HG03469 (cell line): Measurements from ENCODE around the gene SLC39A11.

Experiments
- ATAC-seq: cut with Tn5 transposase; IDR thresholded peaks from one replicate; pipeline ENCODE4 v1.9.1; 2021; ENCODE audit warnings: mild to moderate bottlenecking, moderate library complexity, moderate number of reproducible peaks; ENCODE audit not compliant: unreplicated experiment

Gene SLC39A11

DNA sequence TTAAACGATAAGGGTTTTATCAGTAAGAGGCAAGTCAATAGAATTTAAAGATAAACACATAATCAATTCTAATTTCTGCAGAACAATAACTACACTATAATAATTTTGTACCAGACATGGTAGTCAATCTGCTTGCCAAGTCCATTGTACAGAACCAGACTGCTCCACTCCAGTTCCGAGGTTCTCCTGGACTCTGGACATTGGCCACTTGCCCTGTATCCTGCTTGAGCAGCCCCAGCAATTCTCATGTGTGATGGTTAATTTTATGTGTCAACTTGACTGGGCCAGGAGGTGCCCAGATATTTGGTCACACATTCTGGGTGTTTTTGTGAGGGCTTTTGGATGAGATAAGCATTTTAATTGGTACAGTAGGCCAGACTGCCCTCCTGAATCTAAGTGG, 384.6 kb downstream of the SLC39A11 start:
- ATAC-seq, result no peak

DNA sequence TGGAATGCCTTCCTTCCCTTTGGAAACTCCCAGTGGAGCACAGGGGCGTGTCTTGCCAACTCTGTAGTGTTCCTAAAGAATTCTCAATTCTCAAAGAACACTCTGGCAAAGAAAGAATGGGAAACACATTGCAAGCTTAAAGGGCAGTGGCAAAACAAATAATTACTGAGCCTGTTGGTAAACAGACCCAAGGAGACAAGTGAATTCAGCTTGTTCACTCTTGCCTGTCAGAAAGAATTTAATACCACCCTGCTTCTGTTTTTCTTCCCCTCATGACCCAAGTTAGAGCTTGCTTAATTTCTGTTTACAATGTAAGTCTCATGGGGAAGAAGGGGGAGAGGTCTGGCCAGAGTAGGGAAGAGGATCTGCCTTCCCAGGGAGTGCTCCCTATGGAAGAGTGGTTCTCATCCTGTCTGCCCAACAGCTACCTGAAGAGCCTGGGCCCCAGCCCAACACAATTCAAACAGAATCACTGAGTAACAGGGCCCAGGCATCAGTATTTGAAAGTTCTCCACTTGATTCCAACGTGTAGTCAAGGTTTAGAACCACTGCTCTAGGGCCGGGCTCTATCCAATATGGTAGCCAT, 386.0 kb downstream of the SLC39A11 start:
- ATAC-seq, result no peak

DNA sequence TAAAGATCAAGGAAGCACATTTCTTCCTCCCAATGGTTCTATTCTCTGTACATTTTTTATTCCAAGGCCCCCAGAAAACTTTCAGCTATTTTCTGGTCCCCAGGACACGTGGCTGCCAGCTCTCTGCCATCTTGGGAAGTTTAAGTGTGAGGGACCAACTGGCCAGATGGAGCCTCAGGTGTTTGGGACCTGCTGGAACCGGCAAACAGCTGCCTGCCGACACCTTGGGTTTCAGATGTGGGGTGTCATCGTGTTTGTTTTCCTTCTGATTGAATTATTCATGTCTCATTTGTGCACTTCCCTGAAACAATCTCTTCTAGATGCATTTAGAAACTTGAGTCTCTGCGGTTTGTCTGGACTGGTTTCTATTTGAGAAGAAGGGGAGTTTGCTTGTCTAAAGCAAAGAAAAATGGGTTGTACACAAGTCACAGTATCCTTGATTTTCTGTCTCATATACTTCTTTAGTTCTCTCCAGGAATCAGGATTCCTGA, 386.5 kb downstream of the SLC39A11 start:
- ATAC-seq, result peak; percentile 76

DNA sequence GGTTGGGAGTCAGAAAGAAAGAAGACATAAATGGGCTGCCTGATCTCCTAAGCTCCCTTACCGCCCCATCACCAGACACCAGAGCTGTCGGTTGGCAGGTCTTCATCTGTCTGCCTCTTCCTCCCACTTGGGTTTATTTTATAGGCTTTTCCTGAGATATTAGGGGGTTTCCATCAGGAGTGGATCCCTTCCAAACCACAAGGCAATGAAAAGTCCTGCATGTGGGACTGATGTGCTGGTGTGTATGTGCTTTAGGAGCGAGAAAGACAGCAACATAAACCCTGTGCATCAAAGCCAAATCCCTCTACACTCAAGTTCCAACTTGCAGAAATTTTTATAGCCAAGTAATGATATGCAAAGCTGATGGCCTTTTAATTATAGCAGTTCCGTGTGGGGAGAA, 389.5 kb downstream of the SLC39A11 start:
- ATAC-seq, result no peak

DNA sequence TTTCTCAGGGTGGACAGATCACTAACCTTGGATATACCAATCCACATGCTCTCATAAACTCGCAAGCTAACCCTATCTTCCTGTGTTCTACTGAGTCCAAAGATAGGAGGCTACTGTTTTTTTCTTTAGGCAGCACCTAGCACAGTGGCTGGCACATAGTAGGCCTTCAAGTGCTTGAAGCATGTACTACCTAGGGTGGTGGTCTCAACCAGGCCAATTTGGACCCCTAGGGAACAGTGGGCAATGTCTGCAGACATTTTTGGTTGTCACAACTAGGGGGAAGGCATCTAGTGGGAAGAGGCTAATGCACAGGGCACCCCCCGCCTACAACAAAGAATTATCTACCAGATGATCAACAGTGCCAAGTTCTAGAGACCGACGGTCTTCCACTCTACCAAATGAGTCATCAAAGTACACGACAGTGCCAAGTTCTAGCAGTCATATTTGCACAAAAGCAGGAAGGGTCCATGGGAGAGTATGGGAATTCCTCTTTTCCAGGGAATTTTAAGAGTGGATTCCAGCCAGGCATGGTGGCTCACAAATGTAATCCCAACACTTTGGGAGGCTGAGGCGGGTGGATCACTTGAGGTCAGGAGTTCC, 390.3 kb downstream of the SLC39A11 start:
- ATAC-seq, result no peak

DNA sequence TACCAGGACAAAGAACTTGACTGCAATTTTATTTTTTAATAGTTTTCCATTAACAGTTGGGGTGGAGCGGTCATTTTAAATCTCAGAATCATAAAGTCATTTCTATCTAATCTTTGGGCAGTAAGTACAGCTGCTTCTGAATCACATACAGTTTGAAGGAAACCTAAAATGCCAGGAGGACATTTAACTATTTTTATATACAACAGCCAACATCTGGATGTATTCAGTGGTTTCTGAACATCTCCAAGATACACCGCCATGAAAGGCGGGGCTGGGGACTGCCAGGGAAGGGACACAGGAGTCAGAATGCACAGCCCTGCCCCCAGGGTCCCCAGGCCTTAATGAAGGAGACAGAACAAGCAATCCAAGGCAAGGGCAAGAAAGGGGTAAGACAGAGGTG, 392.3 kb downstream of the SLC39A11 start:
- ATAC-seq, result no peak

DNA sequence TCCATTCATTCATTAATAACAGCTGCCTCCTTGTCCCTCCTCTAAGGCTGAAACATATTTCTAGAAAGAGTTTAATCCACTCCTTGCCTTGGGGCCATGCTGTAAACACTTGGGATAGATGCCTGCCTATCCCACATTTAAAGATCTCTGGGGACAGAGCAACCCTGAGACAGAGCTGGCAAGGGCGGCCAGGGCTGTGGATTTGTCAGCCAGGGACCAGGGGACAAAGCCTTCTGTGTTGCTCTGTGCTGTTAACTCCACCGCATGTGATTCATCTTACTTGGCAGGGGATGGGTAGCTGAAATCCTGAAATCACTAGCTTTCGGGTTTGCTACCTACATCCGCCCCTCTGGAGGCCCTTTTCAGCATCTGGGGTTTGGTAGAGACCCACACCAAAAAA, 392.9 kb downstream of the SLC39A11 start:
- ATAC-seq, result no peak

DNA sequence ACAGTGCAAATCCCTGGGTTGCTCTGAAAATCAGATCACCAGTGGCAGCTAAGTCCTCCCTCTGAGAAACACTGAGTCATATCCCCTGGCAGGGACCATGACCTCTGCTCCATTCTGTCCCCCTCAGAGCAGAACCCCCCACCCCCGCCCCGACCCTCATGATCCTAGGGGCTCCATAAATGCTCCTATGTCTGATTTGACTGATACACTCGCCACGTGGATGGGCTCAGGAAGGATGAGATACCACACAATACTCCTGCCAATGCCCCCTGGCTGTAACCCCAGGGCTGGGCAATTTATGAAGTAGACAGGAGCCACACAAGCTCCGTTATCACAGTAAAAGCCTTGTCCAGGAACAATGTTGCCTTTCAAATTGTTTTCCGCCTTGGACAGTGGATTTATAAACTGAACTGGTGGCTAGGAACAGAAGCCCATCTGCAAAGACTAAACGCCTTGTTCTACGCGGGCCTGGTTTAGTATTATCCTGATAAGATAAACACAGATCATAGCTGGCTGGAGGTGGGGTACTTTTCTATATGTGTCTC, 394.8 kb downstream of the SLC39A11 start:
- no peak for ATAC-seq

DNA sequence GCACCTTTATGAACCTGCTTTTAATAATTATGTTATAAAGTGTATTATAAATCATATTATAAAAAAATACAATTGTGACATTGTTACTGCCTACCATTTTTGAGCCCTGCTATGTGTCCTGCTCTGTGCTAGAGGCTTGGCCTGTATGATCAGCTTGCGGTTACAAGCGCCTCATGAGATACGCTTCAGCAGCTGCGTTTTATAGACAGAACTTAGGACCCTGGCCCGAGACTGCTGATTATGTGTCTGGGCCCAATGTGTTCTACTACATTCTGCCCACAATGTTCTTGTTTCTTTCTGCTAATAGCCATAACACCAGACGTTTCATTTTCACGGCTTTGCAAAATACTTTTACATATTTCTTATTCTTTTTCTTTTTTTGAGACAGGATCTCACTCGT, 395.8 kb downstream of the SLC39A11 start:
- no peak for ATAC-seq

DNA sequence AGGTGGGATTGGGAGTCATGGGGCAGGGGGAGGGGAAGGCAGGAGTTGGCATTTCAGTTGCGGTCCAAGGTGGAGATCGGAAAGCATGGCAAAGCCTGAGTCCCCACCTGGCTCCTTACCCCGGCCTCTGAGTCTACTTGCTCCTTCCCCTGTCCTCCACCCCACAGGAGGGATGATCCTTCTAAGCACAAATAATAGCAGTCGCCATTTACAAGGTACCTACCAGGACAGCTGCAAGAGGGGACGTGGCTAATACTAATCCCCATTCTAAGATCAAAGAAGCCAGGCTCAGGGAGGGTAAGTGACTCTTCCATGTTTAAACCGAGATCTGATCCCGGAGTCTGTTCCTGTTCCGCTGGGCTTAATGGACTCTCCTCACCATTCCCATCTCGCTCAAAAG, 396.3 kb downstream of the SLC39A11 start:
- ATAC-seq, result no peak

DNA sequence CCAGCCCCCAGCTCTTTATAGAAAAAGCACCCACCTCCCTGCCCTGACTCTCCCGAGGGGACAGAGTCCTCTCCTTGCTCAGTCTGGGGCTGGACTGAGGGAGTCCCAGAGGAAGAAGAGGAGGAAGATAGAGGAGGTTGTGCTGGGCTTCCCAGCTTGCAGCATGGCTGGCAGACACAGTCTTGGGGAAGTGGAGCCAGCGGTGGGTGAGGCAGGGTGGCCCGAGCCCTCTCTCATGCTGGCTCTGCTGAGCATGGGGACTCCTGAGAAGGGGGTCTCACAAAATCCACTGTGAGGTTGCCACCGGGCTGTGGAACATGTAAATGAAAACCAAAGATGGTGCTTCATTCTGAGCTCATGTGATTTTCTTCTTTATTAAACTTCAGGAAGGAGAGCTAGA, 398.5 kb downstream of the SLC39A11 start:
- no peak for ATAC-seq

DNA sequence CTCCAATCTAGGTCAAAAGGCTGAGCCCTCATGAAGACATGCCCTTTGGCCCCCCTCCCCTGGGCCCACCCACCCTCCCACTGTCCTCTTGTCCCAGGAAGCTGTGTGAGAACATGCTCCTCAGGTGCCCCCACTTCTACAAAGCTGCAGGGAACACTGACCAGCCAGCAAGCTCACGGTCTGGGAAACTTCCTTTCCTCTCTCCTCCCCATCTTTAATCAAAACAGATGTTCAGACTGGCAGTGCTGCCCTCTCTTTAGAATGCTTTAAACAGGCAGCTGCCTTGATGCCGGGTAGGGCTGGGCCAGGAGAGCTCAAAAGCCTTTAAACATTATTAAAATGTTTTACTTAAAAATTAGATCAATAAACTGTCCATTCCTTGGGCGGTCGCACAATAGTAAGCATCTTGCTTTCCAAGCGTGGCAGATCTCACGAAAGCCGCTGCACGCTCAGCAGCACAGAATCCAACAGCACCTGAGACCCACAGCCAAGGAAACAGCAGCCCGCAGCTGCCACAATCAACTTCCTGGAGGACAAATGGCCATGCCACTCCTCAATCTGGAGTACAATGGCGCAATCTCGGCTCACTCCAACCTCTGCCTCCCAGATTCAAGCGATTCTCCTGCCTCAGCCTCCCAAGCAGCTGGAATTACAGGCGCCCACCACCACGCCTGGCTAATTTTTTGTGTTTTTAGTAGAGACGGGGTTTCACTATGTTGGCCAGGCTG, 399.2 kb downstream of the SLC39A11 start:
- ATAC-seq, result no peak

DNA sequence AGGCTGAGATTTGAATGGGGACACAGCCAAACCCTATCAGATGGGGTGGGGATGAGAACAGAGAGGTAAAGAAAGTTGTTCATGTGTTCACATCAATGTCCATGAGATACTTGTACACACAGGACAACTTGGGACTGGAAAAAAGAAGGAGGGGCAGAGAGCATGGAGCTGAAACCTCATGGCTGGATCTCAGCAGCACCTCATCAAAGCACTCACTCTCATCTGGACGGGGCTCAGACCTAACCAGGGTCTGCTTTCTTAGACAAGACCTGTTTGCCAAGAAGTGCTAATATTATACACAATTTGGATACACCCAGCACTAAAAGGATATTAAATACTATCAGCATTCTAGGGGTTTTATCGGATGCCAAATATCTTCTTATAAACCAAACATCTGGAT, 399.8 kb downstream of the SLC39A11 start:
- ATAC-seq, result no peak

DNA sequence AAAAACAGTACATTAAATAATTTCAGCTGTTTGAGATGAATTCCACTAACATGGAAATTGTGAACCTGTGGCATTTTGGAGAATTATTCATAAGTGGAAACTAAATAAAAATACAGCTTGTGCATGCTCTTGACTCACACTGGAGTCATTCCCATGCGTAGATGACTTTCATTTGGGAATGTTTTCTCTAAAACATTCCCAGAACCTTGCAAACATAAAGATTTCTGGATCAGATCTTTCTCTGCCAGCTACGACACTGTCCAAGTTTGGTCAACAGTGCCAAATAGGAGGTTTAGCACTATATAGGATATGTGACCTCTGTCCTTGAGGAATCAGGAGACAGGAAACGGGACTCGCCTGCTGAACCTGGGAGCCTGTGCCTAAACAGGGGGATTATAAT, 400.9 kb downstream of the SLC39A11 start:
- ATAC-seq, result no peak

DNA sequence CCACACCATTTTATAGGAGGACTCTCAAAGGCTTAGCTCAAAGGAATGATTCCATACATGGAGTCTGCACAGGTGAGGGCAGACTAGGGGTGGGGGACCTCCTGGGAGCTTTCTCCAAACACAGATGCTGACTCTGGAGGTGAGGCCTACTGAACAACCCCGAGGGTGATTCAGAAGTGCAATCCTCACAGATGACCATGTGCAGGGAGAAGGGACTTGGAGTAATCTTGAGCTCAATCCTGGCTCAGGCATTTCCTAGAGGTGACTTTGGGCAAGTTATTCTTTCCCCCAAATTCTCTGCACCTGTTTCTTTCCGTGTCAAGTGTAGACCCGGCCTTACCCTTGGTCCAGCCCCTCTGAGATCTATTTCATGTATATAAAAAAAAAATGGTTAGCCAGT, 401.5 kb downstream of the SLC39A11 start:
- no peak for ATAC-seq

DNA sequence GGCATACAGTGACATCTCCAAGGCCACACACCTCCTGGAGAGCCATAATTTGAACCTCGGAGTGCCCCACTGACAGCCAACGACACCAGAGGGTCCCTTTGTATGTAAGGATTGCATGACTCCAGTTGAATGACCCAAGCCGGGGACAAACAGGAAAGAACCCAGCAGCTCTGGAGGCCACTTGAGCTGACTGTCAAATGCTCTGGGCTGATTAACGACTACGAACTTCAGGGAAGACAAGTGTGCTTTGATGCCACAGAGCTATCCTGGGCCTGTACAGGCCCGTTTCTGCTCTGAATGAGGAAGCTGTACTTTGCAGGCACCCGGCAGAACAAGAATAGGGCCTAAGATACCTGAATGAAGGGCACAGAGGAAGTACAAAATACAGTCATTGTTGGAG, 404.6 kb downstream of the SLC39A11 start:
- ATAC-seq, result no peak

DNA sequence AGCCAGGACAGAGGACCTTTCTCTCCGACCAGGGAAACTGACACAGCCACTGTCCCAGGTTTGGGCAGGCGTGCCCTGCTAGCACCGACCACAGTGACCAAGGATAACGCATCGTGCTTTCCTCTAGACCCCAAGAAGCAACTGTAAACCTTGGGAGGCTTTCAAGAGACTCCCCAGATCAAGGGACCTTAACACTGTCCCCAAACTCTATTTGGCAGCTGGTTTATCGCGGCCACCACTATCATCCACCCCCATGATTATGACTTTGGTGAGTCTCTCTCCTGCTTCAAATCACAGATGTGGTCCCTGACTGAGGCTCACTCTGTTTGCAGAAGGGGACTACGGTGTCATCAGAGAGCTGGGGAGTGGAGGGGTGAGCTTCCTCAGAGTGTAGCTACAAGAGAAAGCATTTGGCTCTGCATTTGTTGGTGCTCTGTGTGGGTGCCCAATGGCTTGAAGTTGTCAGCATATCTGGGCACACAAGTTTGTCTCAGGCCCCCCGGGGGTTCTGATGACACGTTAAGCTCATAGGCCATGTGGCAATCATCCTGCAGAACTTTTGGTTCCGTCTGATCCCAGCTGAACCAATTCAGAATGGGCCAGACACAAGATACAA, 408.0 kb downstream of the SLC39A11 start:
- no peak for ATAC-seq

DNA sequence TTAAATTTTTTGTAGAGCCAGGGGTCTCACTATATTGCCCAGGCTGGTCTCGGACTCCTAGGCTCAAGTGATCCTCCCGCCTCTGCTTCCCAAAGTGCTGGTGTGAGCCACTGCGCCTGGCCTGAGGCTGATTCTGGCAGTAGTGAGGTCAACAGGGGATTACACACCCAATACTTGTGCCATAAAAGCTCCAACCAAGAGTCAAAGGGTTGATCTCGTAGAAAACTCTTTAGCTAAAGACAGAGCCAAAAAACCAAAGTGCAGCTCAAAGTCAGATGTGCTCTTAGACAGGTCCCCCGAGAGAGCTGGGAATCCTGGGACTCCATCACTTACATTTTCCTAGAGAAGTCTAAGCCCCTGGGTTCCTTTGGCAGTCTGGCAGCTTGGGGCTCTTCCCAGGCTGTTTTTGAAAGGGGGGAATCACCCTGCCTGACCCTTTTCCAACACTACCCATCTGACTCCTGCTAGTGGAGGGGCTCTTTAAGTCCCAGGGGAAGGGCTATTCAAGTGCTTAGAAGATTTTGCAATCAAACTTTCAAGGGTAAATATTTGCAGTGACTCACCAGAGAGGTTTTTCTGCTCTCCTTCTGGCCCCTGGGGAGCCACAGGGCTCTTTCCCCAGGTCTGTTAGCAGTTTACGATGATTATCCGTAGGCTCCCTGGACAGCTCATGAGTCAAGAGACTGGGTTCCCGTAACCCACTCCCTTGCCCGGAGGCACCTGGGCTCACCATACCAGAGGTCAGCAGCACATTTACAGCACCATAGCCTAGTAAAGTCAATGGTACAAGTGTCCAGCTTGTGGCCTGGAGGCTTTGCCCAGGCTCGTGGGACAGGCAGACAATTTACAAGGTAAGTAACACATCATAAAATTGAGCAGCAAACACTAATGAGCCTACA, 408.7 kb downstream of the SLC39A11 start:
- no peak for ATAC-seq

DNA sequence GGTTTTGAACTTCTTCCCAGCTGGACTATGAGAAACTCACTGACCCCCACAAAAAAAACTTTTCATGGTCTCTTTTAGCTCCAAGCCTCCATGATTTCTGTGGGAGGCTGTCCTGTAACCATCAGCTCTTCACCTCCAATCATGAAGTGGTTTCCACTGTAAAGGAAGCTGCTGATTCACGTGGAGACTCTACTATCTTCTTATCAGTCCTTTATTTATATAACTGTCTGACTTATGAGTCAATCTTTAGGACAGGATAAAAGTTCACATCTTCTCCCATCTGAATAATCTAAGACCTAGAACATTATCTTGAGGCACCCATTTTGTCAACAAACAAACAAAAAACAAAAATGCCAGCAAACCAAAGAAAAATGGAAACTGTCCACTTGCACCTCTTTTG, 409.9 kb downstream of the SLC39A11 start:
- no peak for ATAC-seq

DNA sequence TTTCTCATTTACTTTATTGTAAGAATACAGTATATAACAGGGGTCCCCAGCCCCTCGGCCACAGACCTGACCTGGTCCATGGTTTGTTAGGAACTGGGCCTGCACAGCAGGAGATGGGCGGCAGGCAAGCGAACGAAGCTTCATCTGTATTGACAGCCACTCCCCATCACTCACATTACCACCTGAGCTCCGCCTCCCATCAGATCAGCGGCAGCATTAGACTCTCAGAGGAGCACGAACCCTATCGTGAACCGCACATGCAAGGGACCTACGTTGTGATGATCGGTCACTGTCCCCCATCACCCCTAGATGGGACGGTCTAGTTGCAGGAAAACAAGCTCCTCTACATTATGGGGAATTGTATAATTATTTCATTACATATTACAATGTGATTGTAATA, 410.6 kb downstream of the SLC39A11 start:
- no peak for ATAC-seq
